Naive thymus-derived CD8-positive, alpha-beta T cell (primary cell): Measurements from ENCODE around the gene LRCOL1. TPM values are rescaled to one million over a fixed set of nuclear protein-coding genes. Genes with fewer than 3 reads are reported as not detected.

Experiments
- ATAC-seq, 2 donors: fragments of 150-1000 bp; cut with Tn5 transposase in 1 of 2; sonication (Bioruptor Pico), chemical (Tn5 transposase) in 1 of 2; 1 replicate in 1 of 2; 2 replicates in 1 of 2; pipeline ENCODE4 v1.10.0; 2021; ENCODE audit warnings: mild to moderate bottlenecking in 2 of 2, moderate library complexity in 2 of 2
- POLR2A ChIA-PET: fragments of 350-600 bp; sonication (Branson Sonifier 250); formaldehyde crosslinking; loops from one replicate; lab custom pipeline; 2021; ENCODE audit warnings: antibody characterized with exemption; lab: Charles Lee
- DNase-seq, 10 donors: peaks; one replicate each; pipeline versions ENCODE4 v3.0.0 to v3.0.0-alpha.2; 2020 to 2022
- H3K27ac Mint-ChIP-seq, 10 donors: one replicate each; pipeline ENCODE4 v1.8.0; 2020 to 2022; ENCODE audit warnings: mild to moderate bottlenecking in 10 of 10, mixed read lengths in 10 of 10, moderate library complexity in 4 of 10, inconsistent platforms in 1 of 10
- H3K27me3 Mint-ChIP-seq, 5 donors: one replicate each; pipeline ENCODE4 v1.8.0; 2021 to 2022; ENCODE audit warnings: mixed read lengths in 5 of 5
- H3K36me3 Mint-ChIP-seq, 3 donors: one replicate each; pipeline ENCODE4 v1.8.0; 2020 to 2022; ENCODE audit warnings: mixed read lengths in 3 of 3, mild to moderate bottlenecking in 2 of 3, inconsistent platforms in 1 of 3
- H3K4me1 Mint-ChIP-seq, 4 donors: one replicate each; pipeline ENCODE4 v1.8.0; 2021 to 2022; ENCODE audit warnings: mixed read lengths in 4 of 4
- H3K4me3 Mint-ChIP-seq, 10 donors: one replicate each; pipeline ENCODE4 v1.8.0; 2020 to 2022; ENCODE audit warnings: mild to moderate bottlenecking in 10 of 10, mixed read lengths in 10 of 10, moderate library complexity in 6 of 10, inconsistent platforms in 1 of 10
- H3K9me3 Mint-ChIP-seq, 9 donors: one replicate each; pipeline ENCODE4 v1.8.0; 2020 to 2022; ENCODE audit warnings: mixed read lengths in 9 of 9, mild to moderate bottlenecking in 3 of 9, inconsistent platforms in 1 of 9, moderate library complexity in 1 of 9
- polyA plus RNA-seq, 3 donors: library from polyadenylated mRNA; unstranded; fragments of 300-500 nt; fragmentation: Illumina TruSeq; gene quantifications; one replicate each; pipeline ENCODE4 v1.2.3, GENCODE V29; 2021
- total RNA-seq, 8 experiments: library from RNA in 2 of 8; stranded (reverse) in 2 of 8; gene quantifications; one replicate each; pipeline ENCODE4 v1.2.3 and lab custom pipeline; 2021 to 2026

Gene LRCOL1
- total and polyA plus RNA-seq, 5 experiments from 2014 or later = not detected

- Mint-ChIP-seq H3K4me1 (peaks cover 2 to 12% (median 5%) of the 10 kb centered on the region in 4 donors), H3K36me3 (no peaks in the 10 kb centered on the region), H3K4me3 (no peak overlapping the region), H3K27ac (peak overlapping the region in 1 of 10 donors; percentile 74), H3K9me3 (no peaks in the 10 kb centered on the region), H3K27me3 (peaks cover 3 to 29% (median 14%) of the 10 kb centered on the region in 5 donors)
- DNase-seq (no peak), ATAC-seq (no peak)
- POLR2A ChIA-PET = no interaction called here
These were observed 18.0 kb downstream of the LRCOL1 start for GRCh38 chr12:132592282-132592970.

- POLR2A ChIA-PET = no interaction called here
- no peak overlapping the region for H3K4me3 Mint-ChIP-seq
- H3K27ac Mint-ChIP-seq = no peak overlapping the region
- no peaks in the 10 kb centered on the region for H3K9me3 Mint-ChIP-seq
- ATAC-seq (no peak), DNase-seq (no peak)
- peaks cover 0 to 25% (median 9%) of the 10 kb centered on the region in 5 donors for H3K27me3 Mint-ChIP-seq
- peaks cover 0 to 7% (median under 1%) of the 10 kb centered on the region in 4 donors for H3K4me1 Mint-ChIP-seq
- no peaks in the 10 kb centered on the region for H3K36me3 Mint-ChIP-seq
These were observed 19.1 kb downstream of the LRCOL1 start for GRCh38 chr12:132591107-132591935.

- Mint-ChIP-seq H3K27me3 (peaks cover 0 to 18% (median 6%) of the 10 kb centered on the region in 5 donors), H3K9me3 (no peaks in the 10 kb centered on the region), H3K4me1 (peaks cover 0 to 6% (median under 1%) of the 10 kb centered on the region in 4 donors), H3K36me3 (peaks cover 0 to under 1% (median under 1%) of the 10 kb centered on the region in 3 donors), H3K4me3 (no peak overlapping the region), H3K27ac (no peak overlapping the region)
- no peak for DNase-seq
- ATAC-seq = no peak
- POLR2A ChIA-PET = no interaction called here
These were observed 21.3 kb downstream of the LRCOL1 start for GRCh38 chr12:132588821-132589669.

- no peaks in the 10 kb centered on the region for H3K4me1 Mint-ChIP-seq
- peaks cover 0 to 5% (median 3%) of the 10 kb centered on the region in 3 donors for H3K36me3 Mint-ChIP-seq
- ATAC-seq (no peak), DNase-seq (no peak)
- H3K4me3 Mint-ChIP-seq = no peak overlapping the region
- H3K27me3 Mint-ChIP-seq = peaks cover 0 to 11% (median 2%) of the 10 kb centered on the region in 5 donors
- no peak overlapping the region for H3K27ac Mint-ChIP-seq
- no peaks in the 10 kb centered on the region for H3K9me3 Mint-ChIP-seq
- POLR2A ChIA-PET = no interaction called here
These were observed 22.1 kb downstream of the LRCOL1 start for GRCh38 chr12:132588319-132588718.

- POLR2A ChIA-PET = no interaction called here
- DNase-seq (no peak), ATAC-seq (no peak)
- Mint-ChIP-seq H3K4me3 (no peak overlapping the region), H3K36me3 (peaks cover 0 to 5% (median 3%) of the 10 kb centered on the region in 3 donors), H3K27me3 (peaks cover 0 to 5% (median 2%) of the 10 kb centered on the region in 5 donors), H3K4me1 (no peaks in the 10 kb centered on the region), H3K9me3 (no peaks in the 10 kb centered on the region), H3K27ac (no peak overlapping the region)
These were observed 22.6 kb downstream of the LRCOL1 start for GRCh38 chr12:132587781-132588180.

GRCh38 chr12:132586929-132587328, 23.5 kb downstream of the LRCOL1 start:
- ATAC-seq (no peak), DNase-seq (no peak)
- Mint-ChIP-seq H3K27me3 (no peaks in the 10 kb centered on the region), H3K36me3 (peaks cover 0 to 5% (median 3%) of the 10 kb centered on the region in 3 donors), H3K27ac (peak overlapping the region in 1 of 10 donors; percentile 62), H3K4me3 (no peak overlapping the region), H3K4me1 (no peaks in the 10 kb centered on the region), H3K9me3 (no peaks in the 10 kb centered on the region)
- POLR2A ChIA-PET = interaction anchor here (0.7 kb wide), 1 partner anchor 10 kb away, joined by 3 read pairs; no protein-coding TSS in a partner anchor

- Mint-ChIP-seq H3K9me3 (no peaks in the 10 kb centered on the region), H3K27ac (no peak overlapping the region), H3K4me3 (no peak overlapping the region), H3K4me1 (no peaks in the 10 kb centered on the region), H3K27me3 (no peaks in the 10 kb centered on the region), H3K36me3 (peaks cover 0 to 12% (median 3%) of the 10 kb centered on the region in 3 donors)
- ATAC-seq (no peak), DNase-seq (no peak)
- POLR2A ChIA-PET = interaction anchor here (0.9 kb wide), 1 partner anchor 8 kb away, joined by 4 read pairs; no protein-coding TSS in a partner anchor
These were observed 25.2 kb downstream of the LRCOL1 start for GRCh38 chr12:132585177-132585576.

- Mint-ChIP-seq H3K4me3 (no peak overlapping the region), H3K27ac (peak overlapping the region in 1 of 10 donors; percentile 39), H3K4me1 (no peaks in the 10 kb centered on the region), H3K27me3 (no peaks in the 10 kb centered on the region), H3K36me3 (peaks cover 0 to 16% (median 3%) of the 10 kb centered on the region in 3 donors), H3K9me3 (no peaks in the 10 kb centered on the region)
- DNase-seq (no peak), ATAC-seq (no peak)
- POLR2A ChIA-PET = no interaction called here
These were observed 26.0 kb downstream of the LRCOL1 start for GRCh38 chr12:132584429-132584828.

- no peaks in the 10 kb centered on the region for H3K9me3 Mint-ChIP-seq
- H3K4me1 Mint-ChIP-seq = no peaks in the 10 kb centered on the region
- H3K36me3 Mint-ChIP-seq = peaks cover 0 to 16% (median 3%) of the 10 kb centered on the region in 3 donors
- H3K27ac Mint-ChIP-seq = peak overlapping the region in 1 of 10 donors; percentile 81
- POLR2A ChIA-PET = no interaction called here
- ATAC-seq (no peak), DNase-seq (no peak)
- no peak overlapping the region for H3K4me3 Mint-ChIP-seq
- H3K27me3 Mint-ChIP-seq = no peaks in the 10 kb centered on the region
These were observed 26.6 kb downstream of the LRCOL1 start for GRCh38 chr12:132583736-132584135.

- Mint-ChIP-seq H3K4me3 (no peak overlapping the region), H3K27me3 (no peaks in the 10 kb centered on the region), H3K9me3 (no peaks in the 10 kb centered on the region), H3K36me3 (peaks cover 0 to 19% (median 3%) of the 10 kb centered on the region in 3 donors), H3K4me1 (no peaks in the 10 kb centered on the region), H3K27ac (no peak overlapping the region)
- POLR2A ChIA-PET = no interaction called here
- ATAC-seq = no peak
- no peak for DNase-seq
These were observed 27.0 kb downstream of the LRCOL1 start for GRCh38 chr12:132583411-132583710.

- H3K27me3 Mint-ChIP-seq = no peaks in the 10 kb centered on the region
- DNase-seq (no peak), ATAC-seq (no peak)
- H3K36me3 Mint-ChIP-seq = peaks cover 0 to 21% (median 3%) of the 10 kb centered on the region in 3 donors
- H3K27ac Mint-ChIP-seq = no peak overlapping the region
- no peaks in the 10 kb centered on the region for H3K9me3 Mint-ChIP-seq
- POLR2A ChIA-PET = no interaction called here
- H3K4me1 Mint-ChIP-seq = no peaks in the 10 kb centered on the region
- no peak overlapping the region for H3K4me3 Mint-ChIP-seq
These were observed 27.6 kb downstream of the LRCOL1 start for GRCh38 chr12:132582582-132583410.

GRCh38 chr12:132582058-132582420, 28.3 kb downstream of the LRCOL1 start:
- no peak for ATAC-seq

More at GRCh38 chr12:132582058-132582420, 28.3 kb downstream of the LRCOL1 start:
- H3K27me3 Mint-ChIP-seq = no peaks in the 10 kb centered on the region
- no peak for DNase-seq
- POLR2A ChIA-PET = no interaction called here
- H3K9me3 Mint-ChIP-seq = no peaks in the 10 kb centered on the region
- no peak overlapping the region for H3K4me3 Mint-ChIP-seq
- no peak overlapping the region for H3K27ac Mint-ChIP-seq
- no peaks in the 10 kb centered on the region for H3K4me1 Mint-ChIP-seq
- peaks cover 0 to 24% (median 3%) of the 10 kb centered on the region in 3 donors for H3K36me3 Mint-ChIP-seq
